ENCODE measurements around the gene SORT1. TPM values are rescaled to one million over a fixed set of nuclear protein-coding genes. Genes with fewer than 3 reads are reported as not detected.

Gene SORT1
- total and polyA plus RNA-seq, 4 donors: 1.0 to 10.6 (median 3.4) TPM

GRCh38 chr1:109263234-109263596 lies 134.5 kb downstream of the SORT1 start:
- Histone ChIP-seq H3K4me3 (ENCODE audit: low read depth in 1 of 3, low read length in 3 of 3) (no peak overlapping the region), H3K9me3 (ENCODE audit: control insufficient read depth in 4 of 4, low read length in 3 of 4) (no peaks in the 10 kb centered on the region), H3K27ac (ENCODE audit: low read depth in 1 of 2, low read length in 2 of 2) (no peak overlapping the region), H3K27me3 (ENCODE audit: control insufficient read depth in 4 of 4, insufficient read depth in 4 of 4, low read length in 3 of 4) (no peaks in the 10 kb centered on the region), H3K9ac (ENCODE audit: low read depth in 1 of 2, low read length in 2 of 2) (no peak overlapping the region), H3K36me3 (ENCODE audit: control insufficient read depth in 4 of 4, insufficient read depth in 3 of 4, low read depth in 1 of 4, low read length in 3 of 4) (no peaks in the 10 kb centered on the region), H3K4me1 (ENCODE audit: control insufficient read depth in 4 of 4, insufficient read depth in 4 of 4, low read length in 3 of 4) (no peaks in the 10 kb centered on the region)
- WGBS: 71% methylated on average over 12 of the region's 12 CpGs
- DNase-seq (ENCODE audit: low spot score): no peak
- TF ChIP-seq GABPA (IDR thresholded peaks at IDR 0.05 in 1 of 2, conservative IDR thresholded peaks at IDR 0.05 in 1 of 2) (no peak), RXRA (IDR thresholded peaks at IDR 0.05) (no peak), HNF4G (IDR thresholded peaks at IDR 0.05) (no peak), SP1 (IDR thresholded peaks at IDR 0.05) (no peak), HNF4A (conservative IDR thresholded peaks at IDR 0.05) (no peak), EGR1 (IDR thresholded peaks at IDR 0.05; ENCODE audit: low read depth in 2 of 2) (no peak), YY1 (IDR thresholded peaks at IDR 0.05) (no peak), RAD21 (IDR thresholded peaks at IDR 0.05) (no peak), FOXA1 (IDR thresholded peaks at IDR 0.05) (no peak), FOXA2 (IDR thresholded peaks at IDR 0.05) (no peak)
- TF ChIP-seq, protein P1, sequence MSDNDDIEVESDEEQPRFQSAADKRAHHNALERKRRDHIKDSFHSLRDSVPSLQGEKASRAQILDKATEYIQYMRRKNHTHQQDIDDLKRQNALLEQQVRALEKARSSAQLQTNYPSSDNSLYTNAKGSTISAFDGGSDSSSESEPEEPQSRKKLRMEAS (IDR thresholded peaks at IDR 0.05): no peak

GRCh38 chr1:109262231-109263055 lies 135.3 kb downstream of the SORT1 start:
- no peak overlapping the region for H3K9ac ChIP-seq (ENCODE audit: low read depth in 1 of 2, low read length in 2 of 2)
- no peaks in the 10 kb centered on the region for H3K36me3 ChIP-seq (ENCODE audit: control insufficient read depth in 4 of 4, insufficient read depth in 3 of 4, low read depth in 1 of 4, low read length in 3 of 4)
- TF ChIP-seq YY1 (IDR thresholded peaks at IDR 0.05) (no peak), RAD21 (IDR thresholded peaks at IDR 0.05) (no peak), JUND (IDR thresholded peaks at IDR 0.05) (no peak), FOXA2 (IDR thresholded peaks at IDR 0.05) (no peak), FOXA1 (IDR thresholded peaks at IDR 0.05) (no peak), HNF4A (conservative IDR thresholded peaks at IDR 0.05) (no peak), TAF1 (conservative IDR thresholded peaks at IDR 0.05) (no peak), RXRA (IDR thresholded peaks at IDR 0.05) (no peak), EGR1 (IDR thresholded peaks at IDR 0.05; ENCODE audit: low read depth in 2 of 2) (no peak), NR2F2 (IDR thresholded peaks at IDR 0.05) (no peak), HNF4G (IDR thresholded peaks at IDR 0.05) (no peak), SP1 (IDR thresholded peaks at IDR 0.05) (no peak), GABPA (IDR thresholded peaks at IDR 0.05 in 1 of 2, conservative IDR thresholded peaks at IDR 0.05 in 1 of 2) (no peak), CTCF (IDR thresholded peaks at IDR 0.05; ENCODE audit: low read depth, low read length, missing input control) (no peak)
- TF ChIP-seq, protein P2, sequence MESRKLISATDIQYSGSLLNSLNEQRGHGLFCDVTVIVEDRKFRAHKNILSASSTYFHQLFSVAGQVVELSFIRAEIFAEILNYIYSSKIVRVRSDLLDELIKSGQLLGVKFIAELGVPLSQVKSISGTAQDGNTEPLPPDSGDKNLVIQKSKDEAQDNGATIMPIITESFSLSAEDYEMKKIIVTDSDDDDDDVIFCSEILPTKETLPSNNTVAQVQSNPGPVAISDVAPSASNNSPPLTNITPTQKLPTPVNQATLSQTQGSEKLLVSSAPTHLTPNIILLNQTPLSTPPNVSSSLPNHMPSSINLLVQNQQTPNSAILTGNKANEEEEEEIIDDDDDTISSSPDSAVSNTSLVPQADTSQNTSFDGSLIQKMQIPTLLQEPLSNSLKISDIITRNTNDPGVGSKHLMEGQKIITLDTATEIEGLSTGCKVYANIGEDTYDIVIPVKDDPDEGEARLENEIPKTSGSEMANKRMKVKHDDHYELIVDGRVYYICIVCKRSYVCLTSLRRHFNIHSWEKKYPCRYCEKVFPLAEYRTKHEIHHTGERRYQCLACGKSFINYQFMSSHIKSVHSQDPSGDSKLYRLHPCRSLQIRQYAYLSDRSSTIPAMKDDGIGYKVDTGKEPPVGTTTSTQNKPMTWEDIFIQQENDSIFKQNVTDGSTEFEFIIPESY (IDR thresholded peaks at IDR 0.05): no peak
- TF ChIP-seq, protein P3, sequence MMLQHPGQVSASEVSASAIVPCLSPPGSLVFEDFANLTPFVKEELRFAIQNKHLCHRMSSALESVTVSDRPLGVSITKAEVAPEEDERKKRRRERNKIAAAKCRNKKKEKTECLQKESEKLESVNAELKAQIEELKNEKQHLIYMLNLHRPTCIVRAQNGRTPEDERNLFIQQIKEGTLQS (IDR thresholded peaks at IDR 0.05): no peak
- TF ChIP-seq, protein P1 (IDR thresholded peaks at IDR 0.05): no peak
- TF ChIP-seq, protein P4, sequence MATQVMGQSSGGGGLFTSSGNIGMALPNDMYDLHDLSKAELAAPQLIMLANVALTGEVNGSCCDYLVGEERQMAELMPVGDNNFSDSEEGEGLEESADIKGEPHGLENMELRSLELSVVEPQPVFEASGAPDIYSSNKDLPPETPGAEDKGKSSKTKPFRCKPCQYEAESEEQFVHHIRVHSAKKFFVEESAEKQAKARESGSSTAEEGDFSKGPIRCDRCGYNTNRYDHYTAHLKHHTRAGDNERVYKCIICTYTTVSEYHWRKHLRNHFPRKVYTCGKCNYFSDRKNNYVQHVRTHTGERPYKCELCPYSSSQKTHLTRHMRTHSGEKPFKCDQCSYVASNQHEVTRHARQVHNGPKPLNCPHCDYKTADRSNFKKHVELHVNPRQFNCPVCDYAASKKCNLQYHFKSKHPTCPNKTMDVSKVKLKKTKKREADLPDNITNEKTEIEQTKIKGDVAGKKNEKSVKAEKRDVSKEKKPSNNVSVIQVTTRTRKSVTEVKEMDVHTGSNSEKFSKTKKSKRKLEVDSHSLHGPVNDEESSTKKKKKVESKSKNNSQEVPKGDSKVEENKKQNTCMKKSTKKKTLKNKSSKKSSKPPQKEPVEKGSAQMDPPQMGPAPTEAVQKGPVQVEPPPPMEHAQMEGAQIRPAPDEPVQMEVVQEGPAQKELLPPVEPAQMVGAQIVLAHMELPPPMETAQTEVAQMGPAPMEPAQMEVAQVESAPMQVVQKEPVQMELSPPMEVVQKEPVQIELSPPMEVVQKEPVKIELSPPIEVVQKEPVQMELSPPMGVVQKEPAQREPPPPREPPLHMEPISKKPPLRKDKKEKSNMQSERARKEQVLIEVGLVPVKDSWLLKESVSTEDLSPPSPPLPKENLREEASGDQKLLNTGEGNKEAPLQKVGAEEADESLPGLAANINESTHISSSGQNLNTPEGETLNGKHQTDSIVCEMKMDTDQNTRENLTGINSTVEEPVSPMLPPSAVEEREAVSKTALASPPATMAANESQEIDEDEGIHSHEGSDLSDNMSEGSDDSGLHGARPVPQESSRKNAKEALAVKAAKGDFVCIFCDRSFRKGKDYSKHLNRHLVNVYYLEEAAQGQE (IDR thresholded peaks at IDR 0.05): no peak
- no peaks in the 10 kb centered on the region for H3K9me3 ChIP-seq (ENCODE audit: control insufficient read depth in 4 of 4, low read length in 3 of 4)
- no peak overlapping the region for H3K27ac ChIP-seq (ENCODE audit: low read depth in 1 of 2, low read length in 2 of 2)
- no peaks in the 10 kb centered on the region for H3K4me1 ChIP-seq (ENCODE audit: control insufficient read depth in 4 of 4, insufficient read depth in 4 of 4, low read length in 3 of 4)
- H3K4me3 ChIP-seq (ENCODE audit: low read depth in 1 of 3, low read length in 3 of 3): no peak overlapping the region
- 90% methylated on average over 22 of the region's 22 CpGs for WGBS
- DNase-seq (ENCODE audit: low spot score): no peak
- H3K27me3 ChIP-seq (ENCODE audit: control insufficient read depth in 4 of 4, insufficient read depth in 4 of 4, low read length in 3 of 4): no peaks in the 10 kb centered on the region

Data from liver (tissue), 9 donors.